OCI-LY7 (cell line): Measurements from ENCODE around the gene FGR.

ENCODE experiments used
- CTCF ChIP-seq: fragments of 200-600 bp; sonication (generic); conservative IDR thresholded peaks from 2 replicates; pipeline ENCODE4 v1.5.1; 2014; ENCODE audit warnings: mild to moderate bottlenecking, antibody characterized with exemption, low read length, moderate library complexity, mixed read lengths
- EZH2phosphoT487 ChIP-seq: fragments of 200-600 bp; sonication (generic); IDR thresholded peaks from 2 replicates; pipeline ENCODE4 v1.6.1; 2018; ENCODE audit warnings: low read depth, borderline replicate concordance, mild to moderate bottlenecking, mixed run types, antibody characterized with exemption, low read length, moderate library complexity, mixed read lengths

- TF ChIP-seq CTCF (no peak), EZH2phosphoT487 (no peak)
These were observed 71.2 kb downstream of the FGR start for GRCh38 chr1:27563591-27564471.
